Measurements from ENCODE around the gene IRF6.

The IRF6 gene

DNA sequence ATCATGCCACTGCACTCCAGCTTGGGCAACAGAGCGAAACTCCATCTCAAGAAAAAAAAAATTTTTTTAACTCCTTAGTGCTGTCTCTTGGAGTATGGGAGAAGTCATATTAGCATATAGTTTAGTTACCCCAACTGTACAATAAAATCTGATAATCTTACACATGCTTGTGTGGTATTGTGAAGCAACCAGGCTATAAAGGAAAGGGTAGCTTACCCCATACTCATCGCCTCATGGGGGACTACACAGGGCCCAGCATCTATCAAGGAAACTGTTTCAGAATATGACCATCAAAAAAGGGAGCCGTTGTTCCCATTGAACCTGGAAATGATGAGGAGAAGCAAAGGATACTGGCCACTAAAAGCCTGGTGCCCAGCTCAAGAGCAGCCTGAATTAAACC, 53.1 kb downstream of the IRF6 start:
- H3K4me3 ChIP-seq (ENCODE audit: low read length), result no peak overlapping the region
- H3K27ac ChIP-seq (ENCODE audit: low read length), result no peak overlapping the region
- H3K4me1 ChIP-seq (ENCODE audit: insufficient read depth, low read length), result peaks cover 8% of the 10 kb centered on the region
- peaks cover 10% of the 10 kb centered on the region for H3K27me3 ChIP-seq (ENCODE audit: insufficient read depth, low read length)
- H3K36me3 ChIP-seq (ENCODE audit: insufficient read depth, low read depth, low read length), result no peaks in the 10 kb centered on the region
- no peaks in the 10 kb centered on the region for H3K9me3 ChIP-seq (ENCODE audit: insufficient read depth, low read depth, low read length)
- H3K9ac ChIP-seq (ENCODE audit: low read depth, low read length), result no peak overlapping the region

DNA sequence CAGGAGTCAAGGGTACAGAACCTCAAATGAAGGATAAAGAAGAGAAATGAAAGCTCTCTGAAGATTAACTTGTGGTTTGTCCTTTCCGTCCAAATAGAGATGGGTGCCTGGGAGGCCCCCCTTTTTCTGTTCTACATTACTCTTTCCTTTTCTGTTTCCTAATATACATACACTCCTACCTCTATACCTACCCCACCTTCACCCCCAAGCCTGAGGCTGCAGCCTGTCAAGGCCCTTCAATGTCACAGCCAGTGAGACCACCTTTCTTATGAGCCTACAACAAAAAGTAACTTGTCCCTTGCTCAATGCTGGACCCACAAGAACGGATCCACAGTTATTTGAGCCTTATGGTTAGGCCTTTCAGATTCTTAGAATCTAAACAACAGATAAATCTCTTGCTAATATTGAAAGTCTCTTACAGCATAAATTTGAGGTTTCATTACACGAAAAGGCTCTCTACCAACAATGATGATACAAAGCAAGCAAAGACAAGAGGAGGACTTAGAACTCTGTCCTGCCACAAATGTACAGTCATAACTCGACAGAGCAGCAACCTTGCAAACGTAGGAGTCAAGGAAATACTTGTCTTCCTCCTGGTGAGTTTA, 54.2 kb downstream of the IRF6 start:
- Histone ChIP-seq H3K27ac (ENCODE audit: low read length) (no peak overlapping the region), H3K36me3 (ENCODE audit: insufficient read depth, low read depth, low read length) (no peaks in the 10 kb centered on the region), H3K4me1 (ENCODE audit: insufficient read depth, low read length) (peaks cover 8% of the 10 kb centered on the region), H3K9me3 (ENCODE audit: insufficient read depth, low read depth, low read length) (no peaks in the 10 kb centered on the region), H3K9ac (ENCODE audit: low read depth, low read length) (no peak overlapping the region), H3K4me3 (ENCODE audit: low read length) (no peak overlapping the region), H3K27me3 (ENCODE audit: insufficient read depth, low read length) (peaks cover 13% of the 10 kb centered on the region)

DNA sequence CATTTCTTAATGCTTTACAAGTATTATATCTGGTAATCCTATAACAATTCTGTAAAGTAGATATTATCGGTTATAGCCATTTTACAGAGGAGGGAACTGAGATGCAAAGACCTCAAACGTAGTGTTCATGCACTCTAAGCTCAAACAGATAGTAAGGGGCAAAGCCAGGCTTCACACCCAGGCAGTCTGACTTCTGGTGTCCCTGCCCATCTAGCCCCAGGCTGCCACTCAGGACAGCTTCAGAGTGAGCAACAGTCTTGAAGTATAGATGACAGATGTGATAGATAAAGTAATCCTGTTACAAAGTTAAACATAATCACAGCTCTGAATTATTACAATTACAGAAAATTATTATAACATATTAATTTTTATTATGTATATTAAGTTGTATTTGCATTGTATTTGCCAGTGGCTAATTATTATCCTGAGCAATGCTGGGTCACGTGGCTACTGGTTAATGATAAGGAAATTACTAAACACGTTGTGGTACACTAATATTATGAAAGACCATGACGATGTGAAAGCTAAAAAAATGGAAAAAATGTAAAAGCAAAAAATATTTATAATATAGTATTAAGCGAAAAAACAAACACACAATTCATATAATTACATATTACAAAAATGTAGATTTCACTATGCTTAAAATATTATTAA, 56.1 kb downstream of the IRF6 start:
- H3K4me1 ChIP-seq (ENCODE audit: insufficient read depth, low read length), result peaks cover 8% of the 10 kb centered on the region
- peaks cover 25% of the 10 kb centered on the region for H3K27me3 ChIP-seq (ENCODE audit: insufficient read depth, low read length)
- no peaks in the 10 kb centered on the region for H3K36me3 ChIP-seq (ENCODE audit: insufficient read depth, low read depth, low read length)
- no peak overlapping the region for H3K4me3 ChIP-seq (ENCODE audit: low read length)
- H3K9ac ChIP-seq (ENCODE audit: low read depth, low read length), result no peak overlapping the region
- H3K9me3 ChIP-seq (ENCODE audit: insufficient read depth, low read depth, low read length), result no peaks in the 10 kb centered on the region
- no peak overlapping the region for H3K27ac ChIP-seq (ENCODE audit: low read length)

DNA sequence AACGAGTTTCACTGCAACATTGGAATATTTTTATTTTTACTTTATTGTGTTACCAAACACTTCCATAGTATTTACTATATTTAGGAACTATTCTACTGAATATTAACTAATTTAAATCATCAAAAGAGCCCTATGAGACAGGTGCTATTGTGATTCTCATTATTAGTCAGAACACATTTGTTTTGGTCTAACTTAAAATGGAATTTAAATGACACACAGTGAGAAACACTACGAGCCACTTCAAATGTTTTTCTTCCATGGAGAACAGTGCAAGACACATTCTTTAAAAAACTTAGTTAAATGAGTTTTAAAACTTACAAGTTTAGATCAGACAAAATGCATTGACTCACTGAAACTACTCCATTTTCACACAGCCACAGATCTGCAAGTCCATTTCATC, 56.7 kb downstream of the IRF6 start:
- Histone ChIP-seq H3K27ac (ENCODE audit: low read length) (no peak overlapping the region), H3K4me1 (ENCODE audit: insufficient read depth, low read length) (peaks cover 8% of the 10 kb centered on the region), H3K36me3 (ENCODE audit: insufficient read depth, low read depth, low read length) (no peaks in the 10 kb centered on the region), H3K9ac (ENCODE audit: low read depth, low read length) (no peak overlapping the region), H3K9me3 (ENCODE audit: insufficient read depth, low read depth, low read length) (no peaks in the 10 kb centered on the region), H3K4me3 (ENCODE audit: low read length) (no peak overlapping the region), H3K27me3 (ENCODE audit: insufficient read depth, low read length) (peaks cover 25% of the 10 kb centered on the region)

DNA sequence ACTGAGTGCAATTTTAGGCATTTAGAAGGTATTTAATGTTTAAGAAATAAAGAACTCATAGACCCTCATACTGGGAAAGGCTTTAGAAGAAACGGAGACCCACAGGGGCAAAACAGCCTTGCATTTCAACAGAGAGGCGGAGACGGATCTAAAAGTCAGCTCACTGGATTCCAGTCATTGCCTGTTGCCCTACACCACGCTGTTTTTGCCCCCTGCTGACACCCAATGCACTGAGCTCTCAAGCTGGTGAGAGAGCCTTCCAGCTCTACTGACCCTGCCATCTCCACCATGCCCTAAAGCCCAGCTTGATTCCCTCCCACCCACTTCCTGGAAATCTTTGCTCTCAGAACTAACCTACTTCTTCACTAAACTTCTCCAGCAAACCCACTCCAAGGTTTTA, 57.3 kb downstream of the IRF6 start:
- no peaks in the 10 kb centered on the region for H3K9me3 ChIP-seq (ENCODE audit: insufficient read depth, low read depth, low read length)
- H3K27me3 ChIP-seq (ENCODE audit: insufficient read depth, low read length), result peaks cover 25% of the 10 kb centered on the region
- no peak overlapping the region for H3K4me3 ChIP-seq (ENCODE audit: low read length)
- H3K36me3 ChIP-seq (ENCODE audit: insufficient read depth, low read depth, low read length), result no peaks in the 10 kb centered on the region
- no peak overlapping the region for H3K27ac ChIP-seq (ENCODE audit: low read length)
- peaks cover 8% of the 10 kb centered on the region for H3K4me1 ChIP-seq (ENCODE audit: insufficient read depth, low read length)
- H3K9ac ChIP-seq (ENCODE audit: low read depth, low read length), result no peak overlapping the region

DNA sequence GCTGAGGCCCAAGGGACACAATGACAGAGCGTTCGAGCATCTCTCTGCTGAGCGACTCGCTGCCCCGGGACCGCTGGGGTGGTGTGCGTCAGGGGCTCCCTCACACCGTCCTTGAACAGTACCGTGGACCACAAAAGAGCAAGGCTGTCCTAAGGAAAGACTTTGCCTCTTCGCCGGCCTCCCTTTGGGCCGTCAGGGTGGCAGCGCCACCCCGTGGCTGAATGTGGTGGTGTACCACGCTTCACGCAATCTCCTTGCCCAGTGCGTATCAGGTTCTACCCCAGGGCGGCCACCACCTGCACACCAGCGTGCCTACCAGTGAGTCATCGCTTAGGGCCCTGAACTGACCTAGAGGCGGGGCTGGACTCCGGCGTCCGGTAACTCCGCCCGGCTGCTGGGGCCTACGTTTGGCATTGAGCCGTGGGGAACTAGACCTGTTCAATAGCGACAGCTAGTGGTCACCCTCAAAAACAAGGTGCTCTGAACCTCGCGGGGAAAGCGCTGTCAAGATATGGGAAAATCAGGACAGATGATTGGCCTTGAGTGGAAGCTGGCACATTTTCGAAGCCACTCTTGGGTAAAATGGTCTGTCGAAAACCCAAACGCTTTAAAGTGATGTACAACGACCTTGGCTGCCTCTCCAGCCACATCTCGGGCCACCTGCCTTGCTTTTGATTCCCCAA, 58.2 kb downstream of the IRF6 start:
- peaks cover 29% of the 10 kb centered on the region for H3K27me3 ChIP-seq (ENCODE audit: insufficient read depth, low read length)
- no peaks in the 10 kb centered on the region for H3K36me3 ChIP-seq (ENCODE audit: insufficient read depth, low read depth, low read length)
- peaks cover 8% of the 10 kb centered on the region for H3K4me1 ChIP-seq (ENCODE audit: insufficient read depth, low read length)
- H3K27ac ChIP-seq (ENCODE audit: low read length), result no peak overlapping the region
- H3K4me3 ChIP-seq (ENCODE audit: low read length), result peak overlapping the region; percentile 47; the same call in 1 of the 2 replicates
- no peaks in the 10 kb centered on the region for H3K9me3 ChIP-seq (ENCODE audit: insufficient read depth, low read depth, low read length)
- no peak overlapping the region for H3K9ac ChIP-seq (ENCODE audit: low read depth, low read length)

DNA sequence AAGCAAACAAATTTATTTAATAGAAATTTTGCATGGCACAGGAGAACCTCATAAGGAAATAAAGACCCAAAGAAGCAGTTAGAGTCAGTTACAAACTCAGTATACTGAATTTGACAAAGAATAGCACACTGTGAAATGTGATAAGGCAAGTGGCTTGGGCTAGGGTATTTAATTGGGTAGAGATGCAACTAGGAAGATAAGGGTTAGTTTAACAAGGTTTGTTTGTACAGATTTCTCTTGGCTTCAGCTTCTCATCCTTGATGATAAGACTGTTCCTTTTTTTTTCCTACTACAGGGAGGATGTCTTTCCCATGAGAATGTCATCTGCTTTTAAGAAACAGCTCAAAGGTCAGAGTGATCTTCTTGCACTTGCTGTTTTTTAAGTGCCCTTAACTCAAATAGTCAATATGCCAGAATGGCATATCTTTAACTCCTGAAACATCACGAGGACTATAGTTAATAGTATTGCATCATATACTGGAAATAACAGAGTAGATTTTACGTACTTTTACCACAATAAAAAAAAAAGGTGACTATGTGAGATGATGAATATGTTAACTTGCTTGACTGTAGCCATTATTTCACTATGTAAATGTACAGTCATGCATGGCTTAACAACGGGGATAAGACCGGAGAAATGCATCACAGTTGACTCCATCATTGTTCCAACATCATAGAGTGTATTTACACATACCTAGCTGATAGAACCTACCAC, 59.3 kb downstream of the IRF6 start:
- Histone ChIP-seq H3K4me3 (ENCODE audit: low read length) (no peak overlapping the region), H3K9ac (ENCODE audit: low read depth, low read length) (no peak overlapping the region), H3K4me1 (ENCODE audit: insufficient read depth, low read length) (peaks cover 8% of the 10 kb centered on the region), H3K36me3 (ENCODE audit: insufficient read depth, low read depth, low read length) (no peaks in the 10 kb centered on the region), H3K27me3 (ENCODE audit: insufficient read depth, low read length) (peaks cover 29% of the 10 kb centered on the region), H3K9me3 (ENCODE audit: insufficient read depth, low read depth, low read length) (no peaks in the 10 kb centered on the region), H3K27ac (ENCODE audit: low read length) (no peak overlapping the region)

DNA sequence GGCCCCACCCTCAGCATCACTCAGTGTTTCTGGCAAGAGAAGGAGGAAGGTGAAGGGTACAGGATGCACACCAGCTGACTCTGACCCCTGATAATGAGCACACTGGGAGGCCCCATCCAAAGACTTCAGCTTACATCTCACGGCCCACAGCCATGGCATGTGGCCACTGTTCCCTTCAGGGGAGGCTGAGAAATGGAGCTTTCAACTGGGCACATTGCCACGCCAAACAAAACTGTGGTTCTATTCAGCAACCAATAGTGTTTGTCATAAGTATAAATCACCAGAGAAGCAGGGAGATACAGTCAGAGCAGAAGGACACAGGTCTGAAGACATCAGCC, 62.8 kb downstream of the IRF6 start:
- Histone ChIP-seq H3K4me1 (ENCODE audit: insufficient read depth, low read length) (peaks cover under 1% of the 10 kb centered on the region), H3K27me3 (ENCODE audit: insufficient read depth, low read length) (peaks cover 21% of the 10 kb centered on the region), H3K4me3 (ENCODE audit: low read length) (no peak overlapping the region), H3K36me3 (ENCODE audit: insufficient read depth, low read depth, low read length) (no peaks in the 10 kb centered on the region), H3K9ac (ENCODE audit: low read depth, low read length) (no peak overlapping the region), H3K27ac (ENCODE audit: low read length) (no peak overlapping the region), H3K9me3 (ENCODE audit: insufficient read depth, low read depth, low read length) (no peaks in the 10 kb centered on the region)

DNA sequence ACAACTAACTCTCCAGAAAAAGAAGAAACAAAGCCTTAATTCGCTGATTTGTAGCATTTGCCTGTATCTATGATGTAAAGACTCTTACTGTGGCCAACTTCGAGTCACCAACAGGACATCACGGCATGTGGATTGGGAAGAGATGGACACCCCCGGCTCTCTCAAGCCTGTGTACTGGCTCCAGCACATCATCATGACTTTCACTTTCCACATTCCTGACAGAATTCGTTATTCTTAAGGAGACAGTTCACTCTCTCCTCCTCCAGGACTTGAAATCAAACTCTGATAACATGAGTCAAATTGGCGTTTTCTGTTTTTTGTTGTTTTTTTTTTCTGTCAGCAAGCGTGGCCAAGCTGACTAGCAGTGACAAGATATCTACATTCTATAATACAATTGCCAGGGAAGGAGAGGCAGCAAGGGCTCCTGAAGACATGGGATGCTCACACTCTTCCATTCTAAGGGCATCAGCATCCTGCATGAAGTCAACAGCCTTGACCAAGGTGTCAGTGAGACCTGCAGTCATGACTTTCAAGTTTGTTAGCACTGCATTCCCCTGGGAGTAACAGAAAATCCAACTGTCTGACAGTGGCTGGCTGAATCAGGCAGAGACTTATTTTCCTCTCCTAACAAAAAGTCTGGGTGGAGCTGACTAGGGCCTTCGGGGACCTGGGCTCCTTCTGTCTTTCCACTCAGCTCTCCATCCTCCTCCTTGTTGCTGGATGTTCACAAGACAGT, 63.4 kb downstream of the IRF6 start:
- Histone ChIP-seq H3K36me3 (ENCODE audit: insufficient read depth, low read depth, low read length) (no peaks in the 10 kb centered on the region), H3K4me1 (ENCODE audit: insufficient read depth, low read length) (no peaks in the 10 kb centered on the region), H3K9ac (ENCODE audit: low read depth, low read length) (no peak overlapping the region), H3K4me3 (ENCODE audit: low read length) (no peak overlapping the region), H3K27me3 (ENCODE audit: insufficient read depth, low read length) (peaks cover 19% of the 10 kb centered on the region; the same call in 1 of the 2 replicates), H3K9me3 (ENCODE audit: insufficient read depth, low read depth, low read length) (no peaks in the 10 kb centered on the region), H3K27ac (ENCODE audit: low read length) (no peak overlapping the region)

DNA sequence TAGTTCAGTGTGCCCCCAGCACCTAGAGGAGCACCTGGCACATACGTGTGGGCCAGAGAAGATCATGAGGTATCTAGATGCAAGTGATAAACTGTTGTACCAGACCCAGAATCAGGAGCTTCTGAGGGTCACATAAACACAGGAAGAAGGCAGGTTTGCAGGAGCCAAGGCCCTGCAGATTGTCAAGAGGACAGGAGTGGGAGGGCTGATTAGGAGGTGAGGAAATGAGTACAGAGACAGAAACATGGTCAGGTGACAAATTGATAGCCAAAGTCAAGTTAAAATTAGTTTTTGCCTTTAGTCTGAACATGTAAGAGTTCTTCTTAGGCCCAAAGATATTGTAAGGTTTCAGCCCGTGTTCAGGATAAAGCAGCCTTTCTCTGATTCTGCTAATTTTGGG, 64.1 kb downstream of the IRF6 start:
- no peaks in the 10 kb centered on the region for H3K4me1 ChIP-seq (ENCODE audit: insufficient read depth, low read length)
- H3K9ac ChIP-seq (ENCODE audit: low read depth, low read length), result no peak overlapping the region
- no peaks in the 10 kb centered on the region for H3K9me3 ChIP-seq (ENCODE audit: insufficient read depth, low read depth, low read length)
- no peaks in the 10 kb centered on the region for H3K36me3 ChIP-seq (ENCODE audit: insufficient read depth, low read depth, low read length)
- no peak overlapping the region for H3K27ac ChIP-seq (ENCODE audit: low read length)
- H3K4me3 ChIP-seq (ENCODE audit: low read length), result no peak overlapping the region
- H3K27me3 ChIP-seq (ENCODE audit: insufficient read depth, low read length), result peaks cover 19% of the 10 kb centered on the region; the same call in 1 of the 2 replicates

DNA sequence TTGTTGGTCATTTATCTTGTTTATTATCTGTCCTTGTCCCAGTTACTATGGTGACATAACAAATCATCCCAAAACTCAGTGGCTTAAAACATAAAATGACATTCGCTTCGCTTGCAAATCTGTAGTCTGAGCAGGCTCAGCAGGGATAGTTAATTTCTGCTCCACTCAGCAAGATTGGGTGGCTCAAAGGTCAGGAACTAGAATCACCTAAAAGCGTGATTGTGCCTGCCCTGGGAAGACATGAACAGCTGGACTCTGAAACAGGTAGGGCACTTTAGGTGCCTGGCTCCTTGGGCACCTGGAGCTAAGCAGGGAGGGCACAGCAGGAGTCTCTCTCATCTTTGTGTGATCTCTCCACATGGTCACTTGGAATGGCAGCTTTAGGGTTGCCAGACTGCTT, 64.7 kb downstream of the IRF6 start:
- Histone ChIP-seq H3K9me3 (ENCODE audit: insufficient read depth, low read depth, low read length) (no peaks in the 10 kb centered on the region), H3K27me3 (ENCODE audit: insufficient read depth, low read length) (peaks cover 20% of the 10 kb centered on the region; the same call in 1 of the 2 replicates), H3K4me3 (ENCODE audit: low read length) (no peak overlapping the region), H3K27ac (ENCODE audit: low read length) (no peak overlapping the region), H3K9ac (ENCODE audit: low read depth, low read length) (no peak overlapping the region), H3K4me1 (ENCODE audit: insufficient read depth, low read length) (no peaks in the 10 kb centered on the region), H3K36me3 (ENCODE audit: insufficient read depth, low read depth, low read length) (no peaks in the 10 kb centered on the region)
